Stimulated activated CD8-positive, alpha-beta memory T cell treated with anti-CD3 and anti-CD28 coated beads, Interleukin-4, amount 100 ng/mL, for 4 hours (primary cell): ENCODE results near the gene ARHGAP35.
A peak's percentile ranks its signal among the peaks of the same experiment; 100 is the strongest.
"Not testable (repeated sequence)": the region's sequence is repeated elsewhere in the genome, so short reads cannot be mapped to it uniquely, and the experiment has no call there.

ENCODE experiments used
- DNase-seq, 2 donors: peaks; one replicate each; pipeline ENCODE4 v3.0.0-alpha.2; 2020; ENCODE audit warnings: low read depth in 2 of 2, low spot score in 1 of 2

Gene ARHGAP35

DNA sequence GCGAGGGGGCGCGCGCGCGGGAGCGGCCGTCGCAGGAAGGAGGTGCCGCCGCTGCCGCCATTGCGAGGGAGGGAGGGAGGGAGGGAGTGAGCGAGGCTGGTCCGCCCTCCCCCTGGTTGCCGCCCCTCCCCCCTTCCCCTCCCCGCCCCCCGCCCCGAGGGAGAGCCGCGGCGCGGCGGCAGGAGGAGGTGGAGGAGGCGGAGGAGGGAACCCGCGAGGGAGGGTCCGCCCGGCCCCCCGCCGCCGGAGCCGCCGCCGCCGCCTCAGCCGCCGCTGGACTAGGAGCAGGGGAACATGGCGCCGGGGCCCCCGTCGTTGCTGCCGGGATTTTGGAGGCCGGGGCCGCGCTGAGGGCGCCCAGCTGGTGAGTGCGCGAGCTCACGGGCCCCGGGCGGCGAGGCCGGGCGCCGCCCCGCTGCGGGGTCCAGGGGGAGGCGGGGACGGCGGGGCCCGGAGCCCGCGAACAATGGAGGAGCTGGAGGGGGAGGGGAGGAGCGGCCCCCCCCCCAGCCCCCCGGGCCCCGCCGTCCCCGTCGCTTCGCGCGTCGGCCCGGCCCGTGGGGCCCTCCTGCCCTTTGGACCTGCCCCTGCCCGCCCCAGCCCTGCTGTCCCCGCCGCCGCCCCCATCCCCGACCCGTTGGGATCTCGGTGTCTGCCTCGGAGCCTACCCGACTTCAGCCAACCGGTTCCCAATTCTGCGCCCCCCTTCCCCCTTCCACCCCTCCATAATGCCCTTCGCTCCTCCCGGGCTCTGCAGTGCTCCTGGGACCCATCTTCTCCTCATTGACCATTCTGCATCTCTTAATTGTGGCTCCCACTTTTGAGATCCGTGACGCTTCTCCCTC lies at the start of gene ARHGAP35:
Gene ARHGAP35 (plus strand): TSS at position 152 of the 845 bp plus-strand sequence. CDS start 57,679 bp downstream, outside the sequence.
- DNase-seq = no peak

DNA sequence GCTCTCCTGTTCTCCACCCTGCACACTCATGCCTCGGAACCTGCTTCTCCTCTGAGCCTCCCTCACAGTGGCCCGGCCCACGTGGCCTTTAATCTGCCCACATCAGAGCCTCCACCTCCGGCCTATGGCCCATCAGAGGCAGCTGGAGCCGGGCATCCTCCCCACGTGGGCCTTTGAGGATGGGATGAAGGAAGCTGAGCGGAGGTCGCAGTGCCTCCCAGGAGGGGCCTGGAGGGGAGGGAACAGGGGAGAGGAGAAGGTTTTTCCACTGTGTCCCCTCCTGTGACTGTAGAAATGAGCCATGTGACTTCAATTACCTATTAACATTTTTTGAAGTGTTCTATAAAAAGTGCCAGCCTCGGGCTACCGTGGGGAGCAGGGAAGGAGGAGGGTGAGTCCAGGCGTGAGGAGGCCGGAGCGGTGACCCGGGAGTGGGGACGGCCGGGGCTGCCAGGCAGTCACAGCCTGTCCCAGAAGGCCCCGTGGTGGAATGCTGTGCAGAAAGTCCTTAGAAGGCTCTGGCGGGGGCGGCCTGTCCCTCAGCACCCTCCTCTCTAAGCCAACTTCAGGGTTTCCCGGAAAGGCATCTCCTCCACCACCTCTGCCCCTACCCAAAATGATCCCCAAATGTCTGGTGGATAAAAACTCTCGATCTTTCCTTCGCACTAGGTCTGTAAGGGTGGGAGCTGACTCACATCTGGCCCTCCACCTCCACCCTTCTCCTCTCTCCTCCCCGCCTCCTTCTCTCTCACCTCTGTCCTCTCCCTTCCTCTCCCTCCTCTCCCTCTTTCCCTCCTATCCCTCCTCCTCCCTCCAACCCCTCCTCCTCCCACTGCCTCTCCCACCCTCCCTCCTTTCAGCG lies 47.6 kb upstream of the ARHGAP35 start:
- no peak for DNase-seq

DNA sequence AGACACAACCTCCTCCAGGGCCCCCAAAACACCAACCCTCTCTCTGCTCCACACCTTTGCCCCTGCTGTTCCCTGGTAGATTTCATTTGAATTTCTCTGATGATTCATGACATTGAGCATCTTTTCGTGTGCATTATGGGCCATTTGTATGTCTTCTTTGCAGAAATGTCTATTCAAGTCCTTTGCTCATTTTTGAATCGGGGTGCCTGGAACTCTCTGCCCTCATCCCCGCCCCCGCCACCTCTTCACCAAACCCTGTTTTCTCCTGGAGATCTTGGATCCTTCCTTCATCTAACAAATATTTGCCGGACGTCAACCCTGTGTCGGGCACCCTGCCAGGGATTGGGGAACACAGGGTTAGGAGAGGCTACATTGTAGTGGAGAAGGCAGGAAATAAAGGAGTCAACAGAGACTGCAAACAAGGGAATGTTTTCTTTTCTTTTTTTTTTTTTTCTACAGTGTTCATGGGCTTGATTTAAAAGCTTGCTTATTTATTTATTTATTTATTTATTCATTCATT lies 46.9 kb upstream of the ARHGAP35 start:
- no peak for DNase-seq

DNA sequence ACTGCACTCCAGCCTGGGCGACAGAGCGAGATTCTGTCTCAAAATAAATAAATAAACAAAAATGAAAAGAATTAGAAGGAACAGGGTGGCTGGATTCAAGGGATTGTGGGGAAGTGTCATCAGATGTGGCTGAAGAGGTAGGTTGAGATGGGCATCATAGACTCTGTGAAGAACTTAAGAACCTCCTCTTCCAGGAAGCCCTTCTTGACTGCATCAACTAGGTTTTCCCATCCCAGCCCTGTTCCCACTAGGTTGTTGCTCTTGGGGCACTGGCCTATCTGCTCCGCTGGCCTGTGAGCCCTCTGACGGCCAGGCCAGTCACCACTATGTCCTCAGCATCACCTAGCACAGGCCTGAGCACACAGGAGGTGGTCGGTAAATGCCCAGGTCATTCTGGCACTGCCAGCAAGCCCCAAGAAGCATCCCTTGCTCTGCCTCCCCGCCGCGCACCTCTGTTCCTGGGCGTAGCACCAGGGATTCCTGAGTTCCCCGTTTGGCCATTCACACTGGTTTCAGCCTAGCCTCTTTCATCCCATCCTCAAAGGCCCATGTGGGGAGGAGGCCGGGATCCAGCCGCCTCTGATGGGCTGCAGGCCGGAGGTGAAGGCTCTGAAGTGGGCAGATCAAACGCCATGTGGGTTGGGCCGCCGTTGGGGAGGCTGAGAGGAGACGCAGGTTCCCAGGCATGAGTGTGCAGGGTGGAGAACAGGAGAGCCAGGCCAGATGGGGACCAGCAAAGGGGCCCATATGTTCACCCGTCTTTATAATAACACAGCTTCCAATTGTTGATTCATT lies 44.8 kb upstream of the ARHGAP35 start:
- no peak for DNase-seq

DNA sequence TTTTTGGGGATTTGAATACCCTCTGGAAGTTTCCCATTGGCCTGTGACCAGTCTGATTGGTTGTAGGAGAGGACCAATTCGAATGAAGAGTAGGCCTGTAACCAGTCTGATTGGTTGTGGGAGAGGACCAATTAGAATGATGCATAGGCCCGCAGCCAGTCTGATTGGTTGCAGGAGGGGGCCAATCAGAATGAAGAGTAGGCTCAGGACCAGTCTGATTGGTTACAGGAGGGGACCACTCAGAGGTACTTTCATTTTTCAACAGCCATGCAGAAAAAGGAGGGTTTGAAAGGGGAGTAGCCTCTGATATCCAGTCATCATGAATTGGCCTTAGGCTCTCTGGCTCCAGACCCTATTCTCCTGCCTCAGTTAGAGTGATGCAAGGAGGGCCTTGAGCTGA lies 42.0 kb upstream of the ARHGAP35 start:
- DNase-seq = no peak

DNA sequence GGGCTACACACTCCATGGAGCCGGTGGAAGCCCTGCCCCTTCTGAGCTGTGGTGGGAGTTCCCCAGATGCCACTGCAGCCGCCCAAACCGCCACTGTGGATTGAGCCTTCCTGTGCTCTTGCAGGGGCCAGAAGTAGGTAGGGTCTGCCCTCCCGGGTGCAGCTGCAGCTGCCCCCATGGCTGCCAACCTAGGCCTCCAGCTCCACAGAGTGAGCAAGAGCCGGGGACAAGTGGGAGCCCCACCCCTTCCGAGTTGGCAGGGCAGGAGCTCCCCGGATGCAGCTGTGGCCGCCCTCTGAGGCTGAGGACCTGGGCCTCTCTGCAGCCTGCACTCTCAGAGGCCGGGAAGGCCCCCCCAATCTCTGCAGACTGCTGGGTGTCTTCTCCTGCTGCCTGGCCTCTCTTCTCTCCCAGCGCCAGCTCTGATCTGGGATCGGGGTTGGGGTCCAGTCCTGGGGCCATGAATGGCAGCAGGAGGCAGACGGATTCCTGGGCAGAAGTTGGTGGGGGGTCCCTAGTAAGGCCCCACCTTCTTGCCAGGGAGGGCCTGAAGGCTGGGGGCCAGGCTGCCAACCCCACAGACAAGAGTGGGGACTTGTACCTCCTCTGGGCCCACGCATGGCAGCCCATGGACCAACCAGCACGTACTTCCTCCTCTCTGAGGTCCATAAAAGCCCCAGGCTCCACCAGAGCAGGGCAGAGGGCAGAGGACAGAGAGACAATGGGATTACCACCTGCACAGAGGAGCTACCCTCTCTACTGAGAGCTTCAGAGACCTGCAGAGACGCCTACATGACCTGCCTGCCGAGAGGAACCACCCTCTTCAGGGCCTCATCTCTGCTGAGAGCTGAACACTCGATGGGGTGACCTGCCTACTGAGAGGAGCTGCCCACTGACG lies 39.0 kb upstream of the ARHGAP35 start:
- peak; percentile 3 to 21 for DNase-seq

DNA sequence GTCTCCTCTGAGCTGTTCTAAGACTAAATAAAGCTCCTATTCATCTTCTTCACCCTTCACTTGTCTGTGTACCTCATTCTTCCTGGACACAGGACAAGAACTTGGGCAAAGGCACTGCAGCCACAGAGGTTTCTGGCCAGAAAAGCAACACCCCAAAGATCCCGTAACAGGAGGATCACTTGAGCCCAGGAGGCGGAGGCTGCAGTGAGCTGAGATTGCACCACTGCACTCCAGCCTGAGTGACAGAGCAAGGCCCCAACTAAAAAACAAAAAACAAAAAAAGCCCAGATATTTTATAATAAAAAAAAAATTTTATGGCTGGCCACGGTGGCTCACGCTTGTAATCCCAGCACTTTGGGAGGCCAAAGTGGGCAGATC lies 38.4 kb upstream of the ARHGAP35 start:
- DNase-seq = not testable (repeated sequence)

DNA sequence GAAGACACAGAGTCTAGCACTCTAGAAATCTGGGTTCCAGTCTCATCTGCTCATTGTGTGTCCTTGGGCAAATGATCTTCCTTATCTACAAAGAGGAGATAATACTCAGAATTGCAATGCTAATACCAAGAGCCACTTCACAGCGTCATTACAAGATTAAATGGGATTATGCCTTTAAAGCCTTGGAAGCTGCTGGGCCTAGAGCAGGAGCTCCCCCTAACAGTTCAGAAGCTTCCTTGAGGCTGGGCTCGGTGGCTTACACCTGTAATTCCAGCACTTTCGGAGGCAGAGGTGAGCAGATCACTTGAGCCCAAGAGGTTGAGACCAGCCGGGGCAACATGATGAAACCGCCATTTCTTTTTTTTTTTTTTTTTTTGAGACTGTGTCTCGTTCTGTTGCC lies 37.7 kb upstream of the ARHGAP35 start:
- DNase-seq = no peak

DNA sequence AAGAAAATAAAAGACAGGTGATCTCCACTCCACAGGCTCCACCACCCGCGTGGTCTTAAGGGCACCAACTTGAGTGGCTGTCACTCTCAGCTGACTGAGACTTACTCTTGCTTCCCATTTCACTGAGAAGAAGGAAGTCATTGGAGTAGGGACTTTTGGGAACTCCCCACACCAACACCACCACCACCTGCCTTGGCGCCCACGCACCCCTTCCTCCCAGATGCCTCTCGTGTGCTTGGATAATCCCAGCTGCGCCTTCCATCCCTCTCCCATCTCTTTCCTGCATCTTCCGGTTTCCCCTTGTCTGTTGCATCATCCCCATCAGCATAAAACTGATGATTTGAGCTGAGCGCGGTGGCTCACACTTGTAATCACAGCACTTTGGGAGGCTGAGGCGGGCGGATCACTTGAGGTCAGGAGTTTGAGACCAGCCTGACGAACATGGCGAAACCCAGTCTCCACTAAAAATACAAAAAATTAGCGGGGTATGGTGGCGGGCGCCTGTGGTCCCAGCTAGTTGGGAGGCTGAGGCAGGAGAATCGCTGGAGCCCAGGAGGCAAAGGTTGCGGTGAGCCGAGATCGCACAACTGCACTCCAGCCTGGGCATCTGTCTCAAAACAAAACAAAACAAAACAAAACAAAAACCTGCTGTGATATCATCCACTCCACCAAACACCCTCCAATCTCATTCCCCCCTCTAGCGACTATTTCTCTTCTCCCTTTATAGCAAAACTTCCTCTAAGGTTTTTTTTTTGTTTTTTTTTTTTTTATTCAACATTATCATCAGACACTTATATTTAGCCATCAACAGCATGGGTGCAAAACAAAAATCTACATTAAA lies 35.7 kb upstream of the ARHGAP35 start:
- DNase-seq = no peak

DNA sequence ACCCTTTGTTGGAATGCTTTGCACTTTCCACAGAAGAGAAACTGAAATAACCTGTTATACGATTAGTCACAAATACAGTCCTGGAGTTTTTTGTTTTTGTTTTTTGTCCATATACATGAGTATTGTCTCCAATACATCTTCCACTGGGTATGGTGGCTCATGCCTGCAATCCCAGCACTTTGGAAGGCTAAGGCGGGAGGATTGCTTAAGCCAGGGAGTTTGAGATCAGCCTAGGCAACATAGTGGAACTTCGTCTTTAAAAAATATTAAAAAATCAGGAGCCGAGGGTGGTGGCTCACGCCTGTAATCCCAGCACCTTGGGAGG lies 35.1 kb upstream of the ARHGAP35 start:
- DNase-seq = no peak

DNA sequence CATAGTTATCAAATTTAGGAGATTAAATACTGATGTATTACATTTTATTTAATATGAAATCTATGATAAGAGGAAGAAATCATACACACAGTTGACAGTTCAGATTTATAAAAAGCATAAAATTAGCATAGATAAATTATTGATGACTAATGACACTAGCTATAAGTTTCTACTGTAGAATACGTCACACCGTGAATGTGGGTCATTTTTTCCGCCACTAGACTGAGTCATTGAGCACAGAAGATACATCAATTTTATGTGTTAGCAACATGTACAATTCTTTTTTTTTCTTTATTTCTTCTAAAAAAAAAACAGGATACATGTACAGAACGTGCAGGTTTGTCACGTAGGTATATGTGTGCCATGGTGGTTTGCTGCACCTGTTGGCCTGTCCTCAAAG lies 32.3 kb upstream of the ARHGAP35 start:
- DNase-seq = peak; percentile 27

DNA sequence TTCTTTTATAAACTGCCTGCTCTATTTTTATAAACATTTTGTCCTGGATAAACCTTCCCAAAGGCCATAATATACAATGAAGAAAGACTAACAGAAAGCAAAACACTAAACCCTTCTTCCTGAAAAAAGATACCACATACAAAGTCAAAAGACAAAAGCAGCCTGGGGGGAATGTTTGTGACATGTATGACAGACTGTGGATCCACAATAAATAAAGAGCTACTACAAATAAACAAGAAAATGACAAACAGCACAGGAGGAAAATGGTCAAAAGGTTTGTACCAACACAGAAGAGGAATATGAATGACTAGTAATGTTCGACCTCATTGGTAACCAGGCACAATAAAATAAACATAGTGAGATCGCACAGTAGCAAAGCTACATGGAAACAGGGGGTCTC lies 29.9 kb upstream of the ARHGAP35 start:
- no peak for DNase-seq

DNA sequence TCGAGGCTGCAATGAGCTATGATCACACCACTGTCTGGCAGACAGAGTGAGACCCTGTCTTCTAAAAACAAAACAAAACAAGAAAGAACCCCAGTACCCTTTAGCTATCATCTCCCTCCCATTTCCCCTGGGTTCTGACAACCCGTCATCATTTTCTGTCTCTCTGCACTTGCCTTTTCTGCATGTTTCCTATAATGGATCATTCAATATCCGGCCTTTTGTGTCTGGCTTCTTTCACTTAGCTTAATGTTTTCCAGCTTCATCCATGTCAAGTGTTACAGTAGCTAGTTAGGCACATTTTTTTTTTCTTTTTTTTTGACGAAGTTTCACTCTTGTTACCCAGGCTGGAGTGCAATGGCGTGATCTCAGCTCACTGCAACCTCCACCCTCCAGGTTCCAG lies 26.7 kb upstream of the ARHGAP35 start:
- no peak for DNase-seq

DNA sequence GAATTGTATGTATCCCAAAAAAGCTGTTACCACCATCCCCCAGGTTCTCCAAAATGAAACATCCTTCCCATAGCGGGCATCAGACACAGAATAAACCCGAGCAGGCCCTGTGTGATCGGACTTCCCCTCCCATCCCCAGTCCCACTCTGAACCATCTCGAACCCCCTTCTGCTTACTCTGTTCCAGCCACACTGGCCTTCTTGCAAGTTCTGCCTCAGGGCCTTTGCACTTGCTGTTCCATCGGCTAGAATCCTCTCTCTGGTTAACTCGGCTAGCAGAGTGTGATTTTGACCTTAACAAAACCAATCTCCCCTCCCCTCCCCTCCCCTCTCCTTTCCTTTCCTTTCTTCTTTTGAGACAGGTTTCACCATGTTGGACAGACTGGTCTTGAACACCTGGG lies 25.8 kb upstream of the ARHGAP35 start:
- DNase-seq = no peak

DNA sequence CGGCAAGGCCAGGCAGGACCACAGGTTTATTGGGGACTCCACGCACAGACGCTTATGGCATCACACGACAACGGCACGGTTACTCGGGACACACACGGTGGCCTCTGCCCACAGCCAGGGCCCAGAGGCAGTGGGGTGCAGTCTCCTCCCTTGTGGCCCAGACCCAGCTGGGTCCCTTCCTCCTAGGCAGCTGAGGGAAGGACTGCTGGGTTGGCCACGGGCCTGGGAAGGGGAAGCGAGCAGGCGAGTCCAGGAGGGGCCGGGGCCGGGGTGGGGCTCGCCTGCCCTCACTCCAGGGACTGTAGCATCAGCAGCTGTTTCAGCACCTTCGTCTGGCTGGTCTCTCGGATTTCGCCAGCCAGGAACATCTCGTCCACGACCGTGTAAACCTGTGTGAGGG lies 22.6 kb upstream of the ARHGAP35 start:
- no peak for DNase-seq

DNA sequence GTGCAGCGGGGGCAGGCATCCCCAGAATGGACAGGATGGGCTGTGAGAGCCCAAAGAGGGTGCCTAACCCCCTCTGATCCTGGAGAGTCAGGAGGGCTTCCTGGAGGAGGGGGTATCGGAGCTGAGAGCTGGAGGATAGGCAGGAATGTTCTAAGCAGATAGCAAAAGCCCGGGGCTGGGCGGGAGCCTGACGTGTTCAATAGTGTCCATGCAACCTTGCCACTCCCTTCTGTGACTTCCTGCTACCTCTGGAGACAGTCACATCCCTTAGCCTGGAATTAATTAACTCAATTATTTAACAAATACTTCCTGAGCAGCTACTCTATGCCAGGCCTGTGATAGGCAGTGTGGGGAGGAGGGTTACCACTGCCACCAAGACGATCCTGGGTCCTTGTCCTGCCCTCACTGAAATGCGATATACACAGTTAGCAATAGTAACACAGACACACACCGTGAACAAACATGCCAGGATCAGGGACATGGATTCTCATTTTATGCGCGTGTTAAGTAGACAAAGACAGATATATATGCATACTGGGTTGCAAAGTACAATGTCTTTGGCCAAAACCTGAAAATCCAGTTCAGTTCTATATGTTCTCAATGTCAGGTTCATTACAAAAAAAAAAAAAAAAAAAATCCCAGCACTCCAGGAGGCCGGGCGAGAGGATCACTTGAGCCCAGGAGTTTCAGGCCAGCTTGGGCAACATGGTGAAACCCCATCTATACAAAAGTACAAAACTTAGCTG lies 20.9 kb upstream of the ARHGAP35 start:
- DNase-seq = no peak

DNA sequence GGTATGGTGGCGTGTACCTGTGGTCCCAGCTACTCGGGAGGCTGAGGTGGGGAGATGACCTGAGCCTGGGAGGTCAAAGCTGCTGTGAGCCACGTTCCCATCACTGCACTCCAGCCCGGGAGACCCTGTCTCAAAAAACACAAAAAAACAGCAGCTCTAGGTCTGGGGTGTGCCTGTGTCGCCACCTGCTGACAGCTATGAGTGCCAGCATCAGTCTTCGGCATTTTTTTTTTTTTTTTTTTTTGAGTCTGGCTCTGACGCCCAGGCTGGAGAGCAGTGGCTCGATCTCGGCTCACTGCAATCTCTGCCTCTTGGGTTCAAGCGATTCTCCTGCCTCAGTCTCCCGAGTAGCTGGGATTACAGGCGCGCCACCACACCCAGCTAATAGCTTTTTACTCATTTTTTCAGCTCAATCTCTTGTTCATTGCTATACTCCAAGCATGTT lies 20.3 kb upstream of the ARHGAP35 start:
- peak in 1 of 2 donors; percentile 12 for DNase-seq

DNA sequence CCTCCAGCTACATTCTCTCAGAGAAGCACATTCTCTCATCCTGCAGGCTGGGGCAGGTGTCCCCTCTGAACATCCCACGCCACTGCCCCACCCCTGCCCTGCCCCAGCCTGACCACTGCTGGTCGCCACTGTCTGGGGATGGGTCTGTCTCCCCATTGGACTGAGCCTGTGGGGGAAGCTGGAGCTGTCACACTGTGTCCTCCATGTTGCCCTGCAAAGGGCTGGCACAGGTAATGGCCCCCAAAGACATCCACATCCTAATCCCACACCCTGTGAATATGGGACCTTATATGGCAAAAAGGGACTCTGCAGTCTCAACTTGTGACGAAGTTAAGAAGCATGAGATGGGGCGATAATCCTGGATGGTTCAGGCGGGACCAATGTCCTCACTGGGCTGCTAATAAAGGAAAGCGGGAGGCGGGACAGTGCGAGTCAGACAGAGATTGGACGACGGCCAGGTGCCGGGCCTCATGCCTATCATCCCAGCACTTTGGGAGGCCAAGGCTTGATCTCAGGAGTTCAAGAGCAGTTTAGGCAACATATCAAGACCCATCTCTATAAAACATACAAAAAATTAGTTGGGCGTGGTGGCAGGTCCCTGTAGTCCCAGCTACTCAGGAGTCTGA lies 19.2 kb upstream of the ARHGAP35 start:
- no peak for DNase-seq
